Testis (tissue), 3 donors: ENCODE results near the gene NINL. TPM values are rescaled to one million over a fixed set of nuclear protein-coding genes. Genes with fewer than 3 reads are reported as not detected.

ENCODE experiments used
- DNase-seq: peaks from one replicate; pipeline ENCODE4 v3.0.0-alpha.2; 2019
- H3K27ac ChIP-seq, 2 donors: fragments of 200-600 bp; sonication (generic); one replicate each; pipeline ENCODE4 v1.5.1; 2019
- H3K27me3 ChIP-seq: fragments of 200-600 bp; sonication (generic); one replicate; pipeline ENCODE4 v1.5.1; 2019
- H3K36me3 ChIP-seq: fragments of 200-600 bp; sonication (generic); one replicate; pipeline ENCODE4 v1.5.1; 2017; ENCODE audit warnings: low read depth; ENCODE audit errors: missing control alignments
- H3K4me1 ChIP-seq: fragments of 200-600 bp; sonication (generic); one replicate; pipeline ENCODE4 v1.5.1; 2019
- H3K4me3 ChIP-seq, 2 donors: fragments of 200-600 bp; sonication (generic); one replicate each; pipeline ENCODE4 v1.5.1; 2017 to 2019
- H3K9me3 ChIP-seq: fragments of 200-600 bp; sonication (generic); one replicate; pipeline ENCODE4 v1.5.1; 2017
- CTCF ChIP-seq, 3 experiments: fragments of 450-650 bp in 2 of 3; fragments of 200-600 bp in 1 of 3; sonication (generic) in 1 of 3; IDR thresholded peaks; one replicate each; pipeline ENCODE4 v1.5.1; 2016 to 2019; ENCODE audit warnings: antibody characterized with exemption in 3 of 3, mild to moderate bottlenecking in 2 of 3, moderate library complexity in 1 of 3
- POLR2A ChIP-seq: fragments of 450-650 bp; IDR thresholded peaks from one replicate; pipeline ENCODE4 v1.6.1; 2017; ENCODE audit warnings: antibody characterized with exemption, mild to moderate bottlenecking, moderate library complexity
- WGBS, 2 donors: methylation state at CpG; one replicate each; pipeline ENCODE4 v1.1.5; 2018; 5-methylcytosine and 5-hydroxymethylcytosine counted together
- intact Hi-C: fragments of 100-400 bp; cut with DNase I; formaldehyde crosslinking; loops from one replicate; pipeline ENCODE4 v1.15.1; 2023; ENCODE audit warnings: low total_unique reads
- polyA plus RNA-seq: library from polyadenylated mRNA; stranded (reverse); fragments of 350-450 nt; fragmentation: Illumina TruSeq; extraction: RNeasy Lipid Tissue Mini Kit (QIAGEN cat#74804); gene quantifications from one replicate; pipeline ENCODE4 v1.2.3, GENCODE V29; 2014; ENCODE audit warnings: low read depth, low replicate concordance; ENCODE audit not compliant: insufficient read depth
- small RNA-seq, 2 donors: library from RNA; depleted of rRNA; stranded (forward); fragments of <200 nt; gene quantifications; one replicate each; pipeline ENCODE3, GENCODE V24; 2016
- total RNA-seq, 2 donors: library from RNA; depleted of rRNA; stranded (reverse); fragments of >200 nt; gene quantifications; one replicate each; pipeline ENCODE4 v1.2.3, GENCODE V29; 2016

The NINL gene
- total and polyA plus RNA-seq, 3 donors from 2014 or later, result 17.9 to 33.4 (median 32.8) TPM

GRCh38 chr20:25408890-25409289 lies 176.4 kb downstream of the NINL start:
- TF ChIP-seq POLR2A (no peak), CTCF (IDR thresholded peaks at IDR 0.05) (no peak)
- intact Hi-C loops, result no loop called here
- no peak for DNase-seq

DNA sequence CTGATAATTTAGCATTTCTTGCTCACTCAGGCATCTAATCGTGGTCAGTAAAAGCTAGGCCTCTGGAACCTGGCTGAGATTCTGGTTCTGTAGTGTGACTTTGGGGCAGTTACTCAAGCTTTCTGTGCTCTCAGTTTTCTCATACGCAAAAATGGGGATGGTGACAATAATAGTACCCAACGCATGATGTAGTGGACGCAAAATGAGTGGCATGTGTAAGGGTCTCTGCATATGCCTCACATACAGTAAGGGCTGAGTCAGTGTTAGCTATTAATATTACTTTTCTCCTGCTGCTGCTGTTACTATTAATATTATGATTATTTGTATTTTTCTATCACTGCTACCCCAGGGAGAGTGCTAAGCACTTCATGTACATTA lies 177.2 kb downstream of the NINL start:
- H3K27me3 ChIP-seq, result no peaks in the 10 kb centered on the region
- H3K9me3 ChIP-seq, result no peaks in the 10 kb centered on the region
- no peak overlapping the region for H3K27ac ChIP-seq
- H3K36me3 ChIP-seq, result no peaks in the 10 kb centered on the region
- TF ChIP-seq POLR2A, result no peak
- TF ChIP-seq CTCF (IDR thresholded peaks at IDR 0.05), result no peak
- 2 to 4% methylated on average over 4 of the region's 4 CpGs for WGBS, 2 donors
- intact Hi-C loops, result no loop called here
- peaks cover 4% of the 10 kb centered on the region for H3K4me1 ChIP-seq
- peak overlapping the region; percentile 60 to 70 for H3K4me3 ChIP-seq
- DNase-seq, result no peak

More at GRCh38 chr20:25408890-25409289, 176.4 kb downstream of the NINL start:
- Histone ChIP-seq H3K27me3 (no peaks in the 10 kb centered on the region), H3K4me1 (peaks cover 4% of the 10 kb centered on the region), H3K4me3 (peak overlapping the region in 1 of 2 donors; percentile 70), H3K36me3 (no peaks in the 10 kb centered on the region), H3K27ac (no peak overlapping the region), H3K9me3 (no peaks in the 10 kb centered on the region)
- WGBS, 2 donors, result 68 to 73% methylated on average over 5 of the region's 5 CpGs

DNA sequence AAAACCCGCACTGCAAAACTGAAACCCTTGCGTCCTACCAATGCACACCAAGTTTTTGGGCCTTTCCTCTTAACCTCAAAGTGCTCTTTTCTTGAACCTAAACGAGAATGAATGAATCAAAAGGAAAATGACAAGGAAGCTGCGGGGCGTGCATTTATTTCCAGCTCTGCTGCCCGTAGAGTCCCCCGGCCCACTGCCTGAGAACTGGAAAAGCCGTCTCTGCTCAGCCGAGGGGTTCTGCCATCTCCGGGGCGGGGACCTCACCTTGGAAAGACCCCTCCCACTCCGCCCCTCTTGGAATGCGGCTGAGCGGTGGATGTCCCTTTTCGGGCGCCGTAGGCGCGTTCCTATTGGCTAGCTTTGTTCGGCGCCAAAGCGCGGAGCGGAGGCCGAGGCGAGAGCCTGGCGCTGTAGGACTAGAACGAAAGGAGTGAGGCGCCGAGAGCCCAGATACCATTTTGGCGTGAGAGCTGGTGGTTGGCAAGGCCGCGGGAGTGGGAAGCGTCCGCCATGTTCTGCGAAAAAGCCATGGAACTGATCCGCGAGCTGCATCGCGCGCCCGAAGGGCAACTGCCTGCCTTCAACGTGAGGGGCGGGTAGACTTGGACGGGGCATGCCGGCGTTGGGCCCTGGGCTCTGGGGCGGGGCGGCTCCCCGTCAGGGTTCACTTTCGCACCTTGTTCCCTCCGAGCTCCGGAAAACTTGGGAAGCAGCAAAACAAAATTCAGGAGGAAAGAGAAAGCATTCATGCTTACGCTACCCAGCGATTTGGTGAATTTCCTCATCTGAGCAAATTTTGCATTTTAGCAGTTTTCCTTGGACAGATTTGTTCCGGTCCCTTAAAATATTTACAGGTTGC lies 177.8 kb downstream of the NINL start, which contains the start of gene GINS1:
GINS1 (plus strand) TSS at position 363 of the 859 bp plus-strand sequence; CDS start at position 511, 148 bp downstream.
- H3K9me3 ChIP-seq, result no peaks in the 10 kb centered on the region
- no peaks in the 10 kb centered on the region for H3K36me3 ChIP-seq
- H3K4me3 ChIP-seq, result peak within 1 kb of the TSS; percentile 60 to 70
- intact Hi-C loops, result no loop called here
- peak; percentile 92 for DNase-seq
- WGBS, 2 donors, result 1% methylated on average over 44 to 53 of the region's 56 CpGs
- H3K27ac ChIP-seq, result peak within 1 kb of the TSS in 1 of 2 donors; percentile 9
- no peaks in the 10 kb centered on the region for H3K27me3 ChIP-seq
- TF ChIP-seq CTCF (IDR thresholded peaks at IDR 0.05) (no peak), POLR2A (no peak)
- H3K4me1 ChIP-seq, result peaks cover 4% of the 10 kb centered on the region

Small RNA genes within 50 kb of the gene (small RNA-seq; reads per million reads assigned to genes)
- 0 reads per million in 2 donors for gene RNU6ATAC17P

Other genes starting within 250 kb of the NINL start
- 10 to 100 TPM; 47.5 to 51.5 TPM for gene ABHD12, start 194.7 kb downstream of the NINL start, total RNA-seq
- gene ABHD12, start 194.7 kb downstream of the NINL start, polyA plus RNA-seq, result 40.8 TPM
- gene GINS1, start 177.9 kb downstream of the NINL start, total RNA-seq, result 10 to 100 TPM; 14.2 to 23.7 TPM
- gene GINS1, start 177.9 kb downstream of the NINL start, polyA plus RNA-seq, result 19.9 TPM
- 1 to 10 TPM; 6.3 to 6.9 TPM for gene NANP, start 38.5 kb upstream of the NINL start, total RNA-seq
- gene NANP, start 38.5 kb upstream of the NINL start, polyA plus RNA-seq, result 4.4 TPM
- 10 to 100 TPM; 19.9 to 21.4 TPM for gene ZNF337, start 111.3 kb upstream of the NINL start, total RNA-seq
- gene ZNF337, start 111.3 kb upstream of the NINL start, polyA plus RNA-seq, result 11.3 TPM